Osteoblast (primary cell): ENCODE data around the gene SPTAN1. TPM values are rescaled to one million over a fixed set of nuclear protein-coding genes. Genes with fewer than 3 reads are reported as not detected.
A peak's percentile ranks its signal among the peaks of the same experiment; 100 is the strongest.

Experiments used
- DNase-seq: peaks from one replicate; pipeline ENCODE4 v3.0.0; 2011; ENCODE audit warnings: low spot score, mixed read lengths; ENCODE audit not compliant: insufficient read length; ENCODE audit errors: missing footprints
- H2AFZ ChIP-seq: 2 replicates; pipeline ENCODE4 v1.6.0; 2011; ENCODE audit warnings: mild to moderate bottlenecking, low read length
- H3K27ac ChIP-seq: 2 replicates; pipeline ENCODE4 v1.5.1; 2011; ENCODE audit warnings: mild to moderate bottlenecking, low read depth, low read length, moderate library complexity
- H3K27me3 ChIP-seq: 2 replicates; pipeline ENCODE4 v1.6.0; 2012; ENCODE audit warnings: mild to moderate bottlenecking, control low read depth, inconsistent platforms, low read length, moderate library complexity; ENCODE audit not compliant: insufficient read depth
- H3K36me3 ChIP-seq: 2 replicates; pipeline ENCODE4 v1.5.1; 2011; ENCODE audit warnings: mild to moderate bottlenecking, low read length, control low read depth, moderate library complexity; ENCODE audit not compliant: insufficient read depth
- H3K4me1 ChIP-seq: 2 replicates; pipeline ENCODE4 v1.5.1; 2011; ENCODE audit warnings: mild to moderate bottlenecking, low read length, control low read depth, moderate library complexity; ENCODE audit not compliant: insufficient read depth
- H3K4me2 ChIP-seq: 2 replicates; pipeline ENCODE4 v1.6.0; 2011; ENCODE audit warnings: mild to moderate bottlenecking, low read length; ENCODE audit not compliant: insufficient read depth
- H3K4me3 ChIP-seq: fragments of 200-600 bp; sonication (generic); 3 replicates; pipeline ENCODE4 v1.5.1; 2012; ENCODE audit warnings: mild to moderate bottlenecking, low read length, inconsistent platforms; ENCODE audit not compliant: insufficient read depth
- H3K79me2 ChIP-seq: 2 replicates; pipeline ENCODE4 v1.6.0; 2012; ENCODE audit warnings: mild to moderate bottlenecking, low read length, control low read depth, inconsistent platforms; ENCODE audit not compliant: insufficient read depth
- H3K9me3 ChIP-seq: 2 replicates; pipeline ENCODE4 v1.5.1; 2011; ENCODE audit warnings: low read depth, low read length, control low read depth
- H4K20me1 ChIP-seq: 2 replicates; pipeline ENCODE4 v1.6.0; 2012; ENCODE audit warnings: mild to moderate bottlenecking, low read length, control low read depth; ENCODE audit not compliant: insufficient read depth
- CTCF ChIP-seq: IDR thresholded peaks from 2 replicates; pipeline ENCODE4 v1.5.1; 2011; ENCODE audit warnings: mild to moderate bottlenecking, low read depth, low read length, moderate library complexity; ENCODE audit errors: extremely low read depth
- total RNA-seq: library from RNA; depleted of rRNA; stranded (reverse); fragments of >200 nt; gene quantifications from 2 replicates; pipeline ENCODE4 v1.2.3, GENCODE V29; 2012

Gene SPTAN1
- total RNA-seq, 1 donor, result 354 TPM

DNA sequence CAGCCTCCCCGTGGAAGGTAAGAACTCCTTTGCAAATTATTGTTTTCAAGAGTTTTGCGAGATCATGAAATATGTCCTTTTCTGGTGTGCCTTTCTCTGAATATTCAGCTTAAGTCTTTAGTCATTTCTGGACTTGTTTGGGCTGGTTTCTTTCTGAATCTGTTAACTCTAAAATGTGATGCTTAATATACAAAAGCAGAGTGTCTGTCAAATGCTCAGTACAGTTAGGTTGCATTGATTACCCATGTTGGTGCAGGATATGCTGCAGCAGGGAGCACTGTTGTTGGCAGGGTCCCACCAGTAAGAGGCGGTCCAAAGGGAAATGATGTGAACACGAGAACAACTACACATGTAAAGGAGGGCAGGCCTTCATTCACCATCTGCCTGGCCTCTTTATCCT is 47.7 kb downstream of the SPTAN1 start:
- Histone ChIP-seq H3K4me3 (no peak overlapping the region), H3K27me3 (no peaks in the 10 kb centered on the region), H3K4me2 (no peak overlapping the region), H3K4me1 (no peaks in the 10 kb centered on the region), H3K79me2 (peaks cover 5% of the 10 kb centered on the region), H2AFZ (no peak overlapping the region), H3K9me3 (no peaks in the 10 kb centered on the region), H3K27ac (no peak overlapping the region), H3K36me3 (peaks cover 94% of the 10 kb centered on the region), H4K20me1 (peaks cover 3% of the 10 kb centered on the region)
- DNase-seq, result peak; percentile 10
- TF ChIP-seq CTCF, result no peak

DNA sequence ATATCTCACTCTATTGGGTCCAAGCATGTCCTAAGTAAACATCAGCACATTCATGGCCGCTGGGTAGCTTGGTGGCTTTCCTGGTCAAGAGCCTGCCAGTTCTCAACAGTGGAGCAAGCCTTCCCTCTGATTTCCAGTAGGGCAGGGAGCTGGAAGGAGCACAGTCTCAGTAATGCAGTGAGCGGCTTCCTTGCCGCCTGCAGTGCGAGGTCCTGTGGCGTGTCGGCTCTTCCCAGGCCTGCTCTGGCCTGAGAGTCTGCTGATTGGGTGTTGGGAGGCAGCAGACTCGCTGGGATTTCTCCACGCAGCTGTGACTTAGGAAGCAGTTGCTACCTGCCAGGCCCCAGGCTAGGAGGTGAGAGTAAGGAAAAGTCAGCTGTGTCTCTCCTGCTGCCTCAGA is 51.3 kb downstream of the SPTAN1 start:
- Histone ChIP-seq H2AFZ (no peak overlapping the region), H3K27ac (no peak overlapping the region), H3K79me2 (peaks cover 3% of the 10 kb centered on the region), H3K9me3 (no peaks in the 10 kb centered on the region), H4K20me1 (peaks cover 10% of the 10 kb centered on the region), H3K27me3 (no peaks in the 10 kb centered on the region), H3K36me3 (peaks cover 95% of the 10 kb centered on the region), H3K4me1 (peaks cover 3% of the 10 kb centered on the region), H3K4me2 (no peak overlapping the region), H3K4me3 (no peak overlapping the region)
- TF ChIP-seq CTCF, result no peak
- DNase-seq, result no peak

- peak; percentile 79 for DNase-seq
- no peak for TF ChIP-seq CTCF
- H3K4me2 ChIP-seq, result no peak overlapping the region
Observed at GRCh38 chr9:128607642-128608350, 55.4 kb downstream of the SPTAN1 start.

GRCh38 chr9:128610897-128611296 is 58.5 kb downstream of the SPTAN1 start:
- no peak overlapping the region for H2AFZ ChIP-seq
- no peak overlapping the region for H3K27ac ChIP-seq
- no peak overlapping the region for H3K4me2 ChIP-seq
- H4K20me1 ChIP-seq, result peaks cover 12% of the 10 kb centered on the region
- H3K79me2 ChIP-seq, result no peaks in the 10 kb centered on the region
- peaks cover 3% of the 10 kb centered on the region for H3K4me1 ChIP-seq
- H3K9me3 ChIP-seq, result no peaks in the 10 kb centered on the region
- no peaks in the 10 kb centered on the region for H3K27me3 ChIP-seq
- no peak for TF ChIP-seq CTCF
- DNase-seq, result no peak
- no peak overlapping the region for H3K4me3 ChIP-seq
- H3K36me3 ChIP-seq, result peaks cover 97% of the 10 kb centered on the region

More at GRCh38 chr9:128607642-128608350, 55.4 kb downstream of the SPTAN1 start:
- H2AFZ ChIP-seq, result no peak overlapping the region
- peaks cover 17% of the 10 kb centered on the region for H4K20me1 ChIP-seq
- peaks cover 3% of the 10 kb centered on the region for H3K4me1 ChIP-seq
- peaks cover 3% of the 10 kb centered on the region for H3K79me2 ChIP-seq
- H3K36me3 ChIP-seq, result peaks cover 97% of the 10 kb centered on the region
- no peaks in the 10 kb centered on the region for H3K27me3 ChIP-seq
- no peaks in the 10 kb centered on the region for H3K9me3 ChIP-seq
- peak overlapping the region; percentile 70 for H3K27ac ChIP-seq
- H3K4me3 ChIP-seq, result no peak overlapping the region
